ENCODE measurements around the gene CORIN. TPM values are rescaled to one million over a fixed set of nuclear protein-coding genes. Genes with fewer than 3 reads are reported as not detected.

Gene CORIN
- polyA plus RNA-seq, 3 donors: 0.01 TPM; not detected in 2

- no peak overlapping the region for H3K4me2 ChIP-seq (replicated peaks; ENCODE audit: extremely low read depth, low read length, poor library complexity, severe bottlenecking)
- Mint-ChIP-seq H3K27ac (peak overlapping the region in 1 of 7 donors; percentile 20), H3K4me1 (peaks cover 4% of the 10 kb centered on the region), H3K36me3 (no peaks in the 10 kb centered on the region), H3K27me3 (ENCODE audit: low read depth in 3 of 3) (peaks cover 0 to 2% (median 0%) of the 10 kb centered on the region in 3 donors), H3K9me3 (peaks cover 6 to 24% (median 14%) of the 10 kb centered on the region in 7 donors), H3K4me3 (no peak overlapping the region)
- H3K79me2 ChIP-seq (ENCODE audit: insufficient read depth, low read length): no peaks in the 10 kb centered on the region
- no peaks in the 10 kb centered on the region for H3K36me3 ChIP-seq (replicated peaks in 1 of 2; ENCODE audit: control insufficient read depth in 1 of 2, insufficient read depth in 2 of 2, low read length in 2 of 2)
- H3K4me1 ChIP-seq (ENCODE audit: control insufficient read depth in 1 of 2, insufficient read depth in 2 of 2, low read length in 2 of 2): no peaks in the 10 kb centered on the region
- H3K4me3 ChIP-seq (replicated peaks in 1 of 3; ENCODE audit: low read depth in 2 of 3, low read length in 3 of 3): no peak overlapping the region
- intact Hi-C loops (cut with micrococcal nuclease): no loop called here
- WGBS (ENCODE audit: insufficient coverage): no CpG with 5 or more reads among the region's 5 CpGs
- H3K9me3 ChIP-seq (replicated peaks in 1 of 2; ENCODE audit: control insufficient read depth in 1 of 2, insufficient read depth in 1 of 2, low read length in 2 of 2): peaks cover 6 to 14% of the 10 kb centered on the region in 2 donors
- H3K9ac ChIP-seq (ENCODE audit: insufficient read depth, low read length, poor library complexity, severe bottlenecking): no peak overlapping the region
- H3K27me3 ChIP-seq (ENCODE audit: control insufficient read depth in 2 of 2, insufficient read depth in 2 of 2, low read length in 2 of 2): no peaks in the 10 kb centered on the region
- H4K20me1 ChIP-seq (ENCODE audit: insufficient read depth, low read length): no peaks in the 10 kb centered on the region
- no peak for TF ChIP-seq CTCF (IDR thresholded peaks at IDR 0.05)
- DNase-seq: no peak
- H3K27ac ChIP-seq (ENCODE audit: low read depth in 1 of 2, low read length in 2 of 2): no peak overlapping the region
- H2AFZ ChIP-seq (ENCODE audit: insufficient read depth, low read depth, low read length, poor library complexity, severe bottlenecking): no peak overlapping the region
These were observed 85.7 kb downstream of the CORIN start for GRCh38 chr4:47752214-47752613.

- Histone ChIP-seq H2AFZ (ENCODE audit: insufficient read depth, low read depth, low read length, poor library complexity, severe bottlenecking) (no peak overlapping the region), H3K79me2 (ENCODE audit: insufficient read depth, low read length) (no peaks in the 10 kb centered on the region), H3K27ac (ENCODE audit: low read depth in 1 of 2, low read length in 2 of 2) (no peak overlapping the region), H3K36me3 (replicated peaks in 1 of 2; ENCODE audit: control insufficient read depth in 1 of 2, insufficient read depth in 2 of 2, low read length in 2 of 2) (no peaks in the 10 kb centered on the region), H3K9ac (ENCODE audit: insufficient read depth, low read length, poor library complexity, severe bottlenecking) (no peak overlapping the region), H3K4me2 (replicated peaks; ENCODE audit: extremely low read depth, low read length, poor library complexity, severe bottlenecking) (no peak overlapping the region), H4K20me1 (ENCODE audit: insufficient read depth, low read length) (no peaks in the 10 kb centered on the region), H3K4me1 (ENCODE audit: control insufficient read depth in 1 of 2, insufficient read depth in 2 of 2, low read length in 2 of 2) (no peaks in the 10 kb centered on the region), H3K9me3 (replicated peaks in 1 of 2; ENCODE audit: control insufficient read depth in 1 of 2, insufficient read depth in 1 of 2, low read length in 2 of 2) (peaks cover 6 to 14% of the 10 kb centered on the region in 2 donors), H3K27me3 (ENCODE audit: control insufficient read depth in 2 of 2, insufficient read depth in 2 of 2, low read length in 2 of 2) (no peaks in the 10 kb centered on the region), H3K4me3 (replicated peaks in 1 of 3; ENCODE audit: low read depth in 2 of 3, low read length in 3 of 3) (no peak overlapping the region)
- Mint-ChIP-seq H3K4me1 (peaks cover 4% of the 10 kb centered on the region), H3K27me3 (ENCODE audit: low read depth in 3 of 3) (peaks cover 0 to 2% (median 0%) of the 10 kb centered on the region in 3 donors), H3K36me3 (no peaks in the 10 kb centered on the region), H3K9me3 (peaks cover 6 to 24% (median 14%) of the 10 kb centered on the region in 7 donors), H3K27ac (no peak overlapping the region), H3K4me3 (no peak overlapping the region)
- WGBS (ENCODE audit: insufficient coverage): no CpG with 5 or more reads among the region's 2 CpGs
- TF ChIP-seq CTCF (IDR thresholded peaks at IDR 0.05): no peak
- DNase-seq: no peak
- intact Hi-C loops (cut with micrococcal nuclease): no loop called here
These were observed 87.1 kb downstream of the CORIN start for GRCh38 chr4:47750788-47751187.
